Fibroblast of skin of scalp (primary cell): Measurements from ENCODE around the gene ALK.

Experiments used
- DNase-seq: peaks from one replicate; pipeline ENCODE4 v3.0.0-alpha.2; 2013

Gene ALK

DNA sequence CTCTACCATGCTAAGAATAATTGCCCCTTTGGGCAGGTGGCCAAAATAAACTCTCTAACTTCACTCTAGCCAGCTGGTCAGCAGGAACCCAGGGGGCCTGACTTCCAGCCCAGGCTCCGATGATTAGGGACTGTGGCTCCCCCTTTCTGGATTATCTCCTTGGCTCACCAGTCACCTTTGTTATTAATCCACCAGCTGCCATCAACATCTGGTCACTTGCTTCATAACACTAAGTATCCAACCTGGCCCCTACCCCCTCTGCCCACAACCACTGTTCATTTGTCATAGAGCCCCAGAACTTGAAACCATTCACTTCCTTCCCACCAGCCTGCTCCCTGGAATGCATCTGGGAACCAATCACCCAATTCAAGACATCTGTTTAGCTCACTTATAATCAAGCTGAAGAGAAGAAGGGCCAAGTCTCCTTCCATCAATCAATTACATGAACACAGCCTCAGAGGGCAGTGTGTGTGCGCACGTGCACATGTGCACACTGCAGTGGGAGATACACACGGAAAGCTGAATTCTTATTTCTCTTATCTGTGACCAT lies 215.1 kb downstream of the ALK start:
- no peak for DNase-seq

DNA sequence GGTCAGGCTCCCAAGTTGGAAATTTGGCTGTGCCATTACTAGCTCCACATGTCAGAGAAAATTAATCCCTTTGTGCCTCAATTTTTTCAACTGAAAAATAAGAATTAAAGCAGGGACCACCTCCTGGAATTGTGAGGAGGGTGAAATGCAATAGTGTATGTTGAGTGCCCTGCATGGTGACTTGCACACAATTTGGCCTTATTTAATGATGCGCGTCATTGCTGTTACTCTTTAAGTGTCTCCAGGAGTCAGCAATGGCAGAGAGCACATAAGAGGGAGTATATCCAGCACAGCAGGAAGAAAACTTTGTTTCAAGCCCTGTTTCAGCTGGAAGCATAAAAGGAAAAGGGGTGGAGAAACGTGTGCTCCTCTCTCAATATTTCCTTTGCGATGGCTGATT lies 215.8 kb downstream of the ALK start:
- no peak for DNase-seq

DNA sequence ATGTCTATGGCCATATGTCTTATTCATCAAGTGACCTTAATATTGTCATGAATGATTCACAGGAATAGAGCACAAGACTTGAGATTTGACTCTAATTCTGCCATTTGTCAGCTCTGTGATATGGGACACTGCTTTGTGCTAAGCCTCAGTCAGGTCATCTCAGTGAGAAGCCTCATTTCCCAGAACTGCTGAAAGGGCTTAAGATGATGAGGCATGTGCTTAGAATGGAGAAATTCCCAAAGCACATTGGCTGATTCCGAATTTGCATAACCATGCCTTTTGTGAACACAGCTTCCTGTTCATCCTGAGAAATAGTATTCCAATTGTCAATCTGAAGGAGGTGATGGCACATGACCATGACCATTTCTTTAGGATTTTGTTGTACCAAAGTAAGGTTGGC lies 218.1 kb downstream of the ALK start:
- DNase-seq, result peak; percentile 4

DNA sequence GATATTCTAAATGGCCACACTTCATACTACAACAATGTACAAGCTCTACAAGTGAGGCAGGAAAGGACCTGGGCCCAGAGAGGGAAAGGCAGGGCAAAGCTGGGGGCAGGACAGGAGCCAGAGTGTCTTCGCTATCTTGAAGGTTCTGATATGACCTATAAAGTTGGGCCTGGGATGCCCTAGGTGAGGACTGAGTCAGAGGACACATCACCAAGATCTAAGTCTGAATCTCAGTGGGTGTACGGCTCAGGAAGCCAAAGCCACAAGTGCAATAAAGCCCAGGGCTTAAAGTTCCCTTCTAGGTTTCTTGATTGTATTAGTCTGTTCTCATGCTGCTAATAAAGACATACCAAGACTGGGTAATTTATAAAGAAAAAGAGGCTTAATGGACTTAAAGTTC lies 219.1 kb downstream of the ALK start:
- DNase-seq, result no peak

DNA sequence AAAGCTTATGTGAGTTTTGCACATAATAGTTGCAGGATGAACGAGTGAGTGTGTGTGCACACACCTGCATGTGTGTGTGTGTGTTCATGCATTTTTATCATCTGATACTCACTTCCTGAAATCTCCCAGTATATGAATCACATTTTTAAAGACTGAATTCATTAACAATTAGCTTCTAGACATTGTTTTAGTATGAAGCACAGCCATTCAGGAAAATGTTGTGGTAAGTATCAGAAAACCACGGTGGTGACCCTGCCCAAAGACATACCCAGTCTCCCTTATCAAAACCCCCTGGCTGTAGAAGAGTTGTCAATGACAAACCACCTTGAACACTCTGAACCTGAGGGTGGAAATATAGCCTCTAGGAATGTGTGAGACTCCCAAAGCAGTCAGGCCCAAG lies 220.8 kb downstream of the ALK start:
- peak; percentile 53 for DNase-seq

DNA sequence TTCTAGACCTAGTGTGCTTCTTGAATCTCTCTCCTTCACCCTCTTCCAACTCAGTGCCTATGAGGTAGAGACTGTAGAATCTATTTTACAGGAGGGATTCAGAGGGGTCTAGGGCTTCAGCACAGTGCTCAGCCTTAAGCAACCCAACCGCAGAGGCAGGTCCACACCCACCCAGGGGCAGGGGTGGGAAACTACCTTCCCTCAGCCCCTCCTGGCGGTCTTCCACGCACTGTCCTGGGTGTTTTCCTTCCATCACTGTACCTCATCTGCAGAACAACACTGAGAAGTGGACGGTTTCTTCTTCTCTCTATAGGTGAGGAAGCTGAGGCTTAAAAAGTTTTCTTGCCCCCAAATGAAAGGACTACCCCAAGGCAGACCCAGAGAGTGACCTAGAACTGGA lies 222.3 kb downstream of the ALK start:
- no peak for DNase-seq

DNA sequence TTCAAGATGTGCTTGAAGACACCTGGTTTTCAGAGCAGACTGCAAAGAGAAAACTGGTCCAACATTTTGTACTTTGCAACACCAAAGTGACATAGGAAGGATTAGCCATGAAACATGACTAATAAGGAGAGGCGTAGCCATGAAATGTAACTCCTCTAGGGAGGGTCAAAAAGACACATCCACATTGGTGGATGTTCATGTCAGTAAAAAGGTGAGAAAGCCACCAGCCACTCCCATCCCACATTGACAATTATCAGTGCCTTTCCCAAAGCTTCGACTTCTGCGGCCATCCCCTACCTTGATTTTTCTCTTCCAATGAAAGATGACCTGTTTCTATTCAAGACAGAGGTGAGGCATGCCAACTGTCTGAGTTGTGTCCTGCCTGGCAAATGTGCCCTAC lies 223.2 kb downstream of the ALK start:
- DNase-seq, result no peak

DNA sequence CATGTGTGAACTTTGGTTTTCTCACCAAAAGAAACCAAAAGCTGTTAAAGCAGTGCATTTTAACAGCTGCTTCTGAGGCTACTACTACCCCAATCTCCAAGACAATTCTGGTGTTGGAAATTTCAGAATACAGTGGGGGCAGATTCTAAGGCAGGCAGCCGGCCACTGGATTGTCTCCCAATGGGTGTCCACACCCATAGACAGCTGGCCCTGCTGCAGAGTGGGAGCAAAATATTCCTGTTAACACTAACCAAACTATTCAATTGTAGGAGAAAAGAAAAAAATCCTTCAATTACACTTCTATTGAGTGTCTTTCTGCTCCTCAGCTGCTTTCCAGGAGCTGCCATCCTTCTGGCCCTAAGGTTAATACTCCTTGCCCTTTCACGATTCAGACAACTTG lies 223.7 kb downstream of the ALK start:
- no peak for DNase-seq

DNA sequence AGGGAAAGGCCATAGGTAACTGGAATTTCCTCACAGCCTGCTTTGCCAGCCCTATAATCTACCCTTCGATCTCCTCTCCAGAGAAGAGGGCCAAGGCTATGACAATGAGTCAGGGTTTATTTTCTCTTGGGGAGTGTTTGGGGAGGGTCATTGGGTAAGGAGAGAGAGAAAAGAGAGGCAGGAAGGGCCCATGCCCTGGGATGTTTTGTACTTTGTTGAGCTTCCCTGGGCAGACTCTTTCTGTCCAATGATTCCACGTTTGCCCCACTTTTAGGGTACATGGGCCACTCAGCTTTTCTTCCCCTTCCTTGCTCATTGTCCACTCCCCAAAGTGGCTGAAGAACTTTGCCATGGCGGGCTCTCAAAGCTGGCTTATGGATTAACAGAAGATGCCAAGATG lies 224.2 kb downstream of the ALK start:
- DNase-seq, result no peak

DNA sequence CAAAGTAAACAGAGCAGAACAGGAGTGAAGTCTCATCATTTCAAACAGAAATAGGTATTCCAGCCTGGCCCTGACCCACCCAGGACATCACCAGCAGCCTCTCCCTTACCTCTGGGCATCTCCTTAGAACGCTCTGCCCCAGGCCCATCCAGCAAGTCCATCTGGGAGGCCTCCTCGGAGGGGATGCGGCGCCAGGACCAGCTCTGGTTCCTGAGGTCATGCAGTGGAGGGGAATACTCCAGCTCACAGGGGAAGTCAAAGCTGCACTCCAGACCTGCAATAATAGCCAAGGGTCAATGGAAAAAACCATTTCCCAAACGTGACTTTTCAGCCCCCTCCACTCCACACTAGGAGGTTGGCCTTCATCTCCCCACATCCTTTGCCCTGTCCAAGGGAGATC lies 226.6 kb downstream of the ALK start:
- no peak for DNase-seq

DNA sequence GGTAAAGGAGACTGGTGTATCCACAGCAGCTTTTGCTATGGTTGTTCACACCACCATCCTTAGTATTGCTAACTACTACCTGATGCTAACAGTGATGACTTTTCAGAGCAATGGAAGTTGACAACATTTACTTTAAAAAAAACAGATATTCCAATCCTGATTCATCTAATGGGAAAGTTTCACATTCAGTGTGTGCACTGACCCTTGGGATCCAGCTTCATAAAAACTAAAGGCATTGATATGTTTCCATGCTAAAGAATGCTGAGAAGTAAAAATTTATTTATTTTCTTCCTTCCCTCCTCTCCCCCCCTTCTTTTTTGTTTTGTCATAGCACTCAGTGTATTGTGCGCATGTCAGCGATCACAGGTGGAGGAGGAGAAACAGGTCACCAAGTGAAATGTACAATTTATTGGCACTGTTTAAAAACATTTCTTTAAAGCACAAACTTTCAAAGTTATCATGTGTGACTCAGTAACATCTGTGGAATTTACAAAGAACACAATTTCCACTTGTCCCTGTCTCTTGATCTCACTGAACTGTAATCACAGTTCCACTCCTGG lies 229.9 kb downstream of the ALK start:
- no peak for DNase-seq

DNA sequence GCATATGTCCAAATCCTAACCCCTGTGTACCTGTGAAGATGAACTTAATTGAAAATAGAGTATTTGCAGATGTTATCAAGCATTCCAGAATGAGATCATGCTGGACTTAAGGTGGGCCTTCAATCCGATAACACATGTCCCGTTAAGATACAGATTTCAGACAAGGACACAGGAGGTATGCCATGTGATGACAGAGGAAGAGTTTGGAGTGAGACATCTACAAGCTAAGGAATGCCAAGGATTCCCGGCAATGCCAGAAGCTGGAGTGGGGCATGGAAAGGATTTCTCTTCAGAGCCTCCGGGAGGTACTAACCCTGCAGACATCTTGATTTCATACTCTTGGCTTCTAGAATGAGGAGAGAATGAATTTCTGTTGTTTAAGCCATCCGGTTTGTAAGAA lies 231.7 kb downstream of the ALK start:
- DNase-seq, result no peak

DNA sequence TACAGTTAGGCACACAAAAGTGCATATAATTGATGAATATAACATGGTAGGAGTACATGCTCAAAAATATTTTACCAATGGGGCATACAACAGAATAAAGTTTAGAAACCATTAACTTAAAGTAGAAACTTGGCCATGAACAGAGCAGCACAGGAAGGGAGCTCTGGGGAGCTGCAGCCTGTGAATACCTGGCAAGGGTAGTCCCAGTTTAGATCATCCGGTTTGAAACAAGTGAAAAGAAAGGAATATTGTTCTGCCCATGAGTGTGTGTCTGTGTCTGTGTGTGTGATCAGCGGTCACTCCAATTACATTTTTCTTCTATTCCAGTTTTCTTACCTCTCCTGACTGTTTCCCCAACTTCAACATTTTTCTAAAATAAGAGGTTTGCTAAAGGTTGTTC lies 233.0 kb downstream of the ALK start:
- no peak for DNase-seq

DNA sequence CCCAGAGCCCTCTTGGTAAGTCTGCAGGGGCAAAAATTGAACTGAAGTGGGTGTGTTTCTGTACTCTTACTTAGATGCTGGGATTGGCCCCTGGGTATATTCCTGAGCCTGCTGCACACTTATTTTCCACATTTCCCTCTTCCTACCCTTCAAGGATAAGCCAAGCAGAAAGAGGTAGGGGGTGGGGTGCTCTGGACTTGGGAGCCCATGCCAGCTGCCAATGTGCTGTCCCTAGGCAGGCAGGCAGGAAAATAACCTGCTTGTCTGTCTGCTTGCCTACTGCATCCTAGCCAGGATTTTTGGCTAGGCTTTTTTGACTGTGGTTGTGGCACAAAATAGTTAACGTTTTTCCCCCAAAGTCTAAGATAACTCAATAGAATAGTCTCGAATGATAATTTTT lies 234.3 kb downstream of the ALK start:
- no peak for DNase-seq

DNA sequence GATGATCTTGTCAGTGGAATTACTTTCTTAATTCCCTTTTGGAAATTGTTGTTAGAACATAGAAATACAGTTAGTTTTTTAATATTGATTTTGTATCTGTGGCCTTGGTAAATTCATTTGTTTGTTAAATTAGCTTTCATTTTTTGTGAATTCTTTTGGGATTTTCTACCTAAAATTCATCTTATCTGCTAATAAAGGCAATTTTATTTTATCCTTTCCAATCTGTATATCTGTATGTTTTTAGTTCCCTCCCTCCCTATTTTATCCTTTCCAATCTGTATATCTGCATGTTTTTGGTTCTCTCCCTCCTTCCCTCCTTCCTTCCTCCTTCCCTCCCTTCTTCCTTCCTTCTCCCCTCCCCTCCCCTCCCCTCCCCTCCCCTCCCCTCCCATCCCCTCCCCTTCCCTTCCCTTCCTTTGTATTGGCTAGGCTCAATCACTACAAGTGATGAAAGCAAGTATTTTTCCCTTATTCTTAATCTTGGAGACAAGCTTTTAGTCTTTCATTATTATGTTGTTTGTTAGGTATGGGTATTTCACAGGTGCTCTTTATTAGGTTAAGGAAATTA lies 244.4 kb downstream of the ALK start:
- no peak for DNase-seq

DNA sequence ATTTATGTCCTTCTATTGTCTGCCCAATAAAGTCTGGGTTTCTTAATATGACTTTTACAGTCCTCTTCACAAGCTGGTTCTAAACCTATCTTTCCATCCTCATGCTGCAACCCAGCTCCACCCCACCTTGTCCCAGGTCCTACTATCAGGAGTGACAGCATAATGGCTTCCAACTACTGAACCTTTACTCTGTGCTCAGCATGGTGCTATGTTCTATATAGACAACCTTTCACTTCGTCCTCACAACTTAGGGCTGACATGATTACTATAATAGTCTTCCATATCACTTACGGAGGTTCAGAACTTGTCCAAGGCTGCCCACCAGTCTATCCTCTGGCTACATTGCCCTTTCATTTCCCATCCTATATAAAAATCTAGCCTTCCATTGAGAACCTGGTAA lies 256.8 kb downstream of the ALK start:
- no peak for DNase-seq

DNA sequence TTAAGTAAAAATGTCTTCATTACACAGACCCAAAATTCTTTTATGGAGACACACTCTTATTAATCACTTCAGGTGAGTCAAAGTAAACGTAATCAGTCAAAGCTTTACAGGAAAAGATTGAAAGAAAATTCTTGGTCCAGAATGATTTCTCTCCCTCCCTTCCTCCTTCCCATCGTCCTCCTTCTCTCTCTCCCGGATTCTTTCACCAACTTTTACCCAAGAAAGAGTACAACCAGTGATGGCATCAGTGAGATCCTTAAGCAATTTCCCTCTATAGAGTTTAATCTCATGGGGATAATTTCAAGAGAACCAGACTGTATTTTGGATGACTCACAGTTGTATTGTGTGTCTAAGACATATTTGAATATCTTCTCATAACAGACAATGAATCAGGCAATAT lies 258.1 kb downstream of the ALK start:
- peak; percentile 95 for DNase-seq

DNA sequence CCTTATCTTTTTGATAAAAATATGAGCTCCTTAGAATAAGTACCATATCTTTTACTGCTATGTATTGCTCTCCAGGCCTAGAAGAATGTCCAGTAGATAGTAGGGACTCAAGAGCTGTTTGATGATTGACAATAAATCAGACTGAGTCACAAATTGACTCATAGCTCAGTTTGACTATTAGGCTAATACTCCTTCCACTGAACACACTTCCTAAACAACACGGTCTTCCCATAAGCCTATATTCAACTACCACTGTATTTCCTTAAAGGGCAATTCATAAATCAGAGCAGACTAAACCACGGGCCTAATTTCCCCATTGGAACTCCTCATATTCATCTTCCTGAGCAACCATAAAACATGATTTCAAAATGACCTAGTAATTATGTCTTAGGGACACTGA lies 258.5 kb downstream of the ALK start:
- peak; percentile 51 for DNase-seq

DNA sequence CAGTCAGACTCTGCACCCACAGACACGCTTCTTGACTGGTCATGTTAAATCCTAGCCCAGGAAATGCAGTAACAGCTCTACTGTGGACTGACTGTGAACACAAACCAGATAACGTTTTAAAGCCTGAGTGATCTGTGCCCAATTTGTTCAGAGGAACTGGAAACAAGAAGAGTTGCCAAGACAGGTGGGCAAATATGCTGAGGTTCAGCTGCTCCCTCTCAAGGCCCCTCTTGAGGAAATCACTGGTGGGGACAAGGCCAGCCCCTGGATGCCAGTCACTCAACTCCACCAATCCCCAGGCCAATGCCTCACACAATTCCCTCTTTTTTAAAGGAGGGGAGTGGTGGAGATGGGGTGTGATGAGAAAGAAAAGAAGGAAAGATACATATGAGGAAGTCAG lies 261.2 kb downstream of the ALK start:
- no peak for DNase-seq

DNA sequence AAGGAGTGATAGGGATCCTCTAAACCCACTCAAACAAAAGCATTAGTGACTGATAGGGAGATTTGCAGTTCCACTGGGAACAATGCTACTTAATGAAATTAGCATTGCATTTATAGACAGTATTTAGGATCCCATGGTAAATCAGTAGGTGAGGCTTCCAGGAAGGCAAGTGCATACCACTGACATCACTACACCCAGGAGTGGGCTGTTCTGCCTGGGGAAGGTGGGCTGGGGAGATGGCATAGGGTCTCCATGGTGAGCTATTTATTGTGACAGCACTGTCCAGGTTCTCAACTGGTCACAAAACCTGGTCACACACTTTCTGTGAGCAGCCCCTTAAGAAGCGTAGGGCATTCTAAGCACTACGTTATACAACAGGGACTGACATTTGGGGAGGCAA lies 262.2 kb downstream of the ALK start:
- no peak for DNase-seq

DNA sequence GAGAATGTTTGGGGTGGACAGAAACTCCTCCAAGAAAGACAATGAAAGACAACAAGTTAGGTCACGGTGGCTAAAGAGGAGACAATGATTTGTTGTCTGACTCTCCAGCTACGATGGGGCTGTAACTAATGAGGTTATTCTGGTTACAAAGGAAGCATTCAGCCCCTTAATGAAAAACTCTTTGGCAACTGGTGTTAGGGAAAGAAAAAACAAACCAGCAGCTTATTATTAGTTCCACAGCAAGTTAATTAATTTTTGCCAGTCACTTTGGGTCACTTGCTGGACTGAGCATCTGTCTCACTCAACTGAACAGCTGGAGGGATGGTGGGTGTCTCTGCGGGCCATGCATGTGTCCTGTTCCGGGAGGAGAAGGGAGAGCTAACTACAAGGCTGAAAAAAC lies 263.7 kb downstream of the ALK start:
- DNase-seq, result no peak

DNA sequence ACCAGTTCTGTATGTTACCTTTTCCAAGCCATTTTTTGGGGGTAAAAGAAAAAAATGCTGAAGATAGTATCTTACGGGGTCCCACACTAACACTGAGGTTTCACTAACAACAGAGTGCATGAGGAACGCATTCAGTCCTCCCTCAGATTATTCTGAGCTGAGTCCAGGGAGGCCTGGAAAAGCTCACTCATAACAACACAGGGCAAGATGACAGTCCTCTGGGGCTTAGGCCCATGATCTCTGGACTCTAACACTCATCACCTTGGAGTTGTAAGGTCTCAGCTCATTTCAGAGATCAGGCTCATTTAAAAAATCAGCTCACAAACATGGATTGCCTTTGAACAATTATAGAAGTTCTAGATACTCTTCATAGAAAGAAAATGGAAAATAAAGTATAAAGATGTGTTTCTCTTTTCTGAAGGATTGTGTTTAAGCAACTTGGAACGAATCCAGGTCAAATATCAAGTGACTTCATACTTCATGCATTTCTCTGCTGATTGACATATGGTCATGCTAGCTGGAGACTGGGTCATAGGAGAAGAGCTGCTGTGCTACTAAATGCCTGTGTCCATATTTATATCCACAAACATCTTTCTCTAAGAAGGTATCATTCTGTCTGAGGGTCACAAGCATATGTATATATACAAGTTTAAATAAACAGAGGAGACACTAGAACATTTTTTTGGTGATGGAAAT lies 265.8 kb downstream of the ALK start:
- DNase-seq, result peak; percentile 46

DNA sequence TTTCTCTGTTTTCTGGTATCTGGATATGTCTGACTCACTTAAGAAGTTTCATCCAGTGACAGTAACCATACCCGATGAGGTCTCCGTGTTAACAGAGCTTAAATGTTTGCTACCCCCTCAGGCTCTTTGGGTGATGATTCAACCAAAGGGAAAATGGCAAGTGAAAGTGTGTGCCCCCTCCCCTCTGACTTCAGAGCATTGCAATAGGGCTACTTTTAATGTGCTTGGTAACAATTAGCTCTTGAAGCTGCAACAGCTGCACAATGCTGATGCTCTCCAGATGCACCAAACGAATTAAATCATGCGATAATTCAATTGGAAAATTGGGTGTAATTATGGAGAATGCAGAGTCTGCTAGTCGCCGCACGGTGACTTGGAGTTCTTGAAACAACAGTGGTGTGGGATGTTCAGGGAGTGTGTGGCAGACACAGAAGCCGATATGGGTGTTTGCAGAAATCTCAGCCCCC lies 270.7 kb downstream of the ALK start:
- no peak for DNase-seq

DNA sequence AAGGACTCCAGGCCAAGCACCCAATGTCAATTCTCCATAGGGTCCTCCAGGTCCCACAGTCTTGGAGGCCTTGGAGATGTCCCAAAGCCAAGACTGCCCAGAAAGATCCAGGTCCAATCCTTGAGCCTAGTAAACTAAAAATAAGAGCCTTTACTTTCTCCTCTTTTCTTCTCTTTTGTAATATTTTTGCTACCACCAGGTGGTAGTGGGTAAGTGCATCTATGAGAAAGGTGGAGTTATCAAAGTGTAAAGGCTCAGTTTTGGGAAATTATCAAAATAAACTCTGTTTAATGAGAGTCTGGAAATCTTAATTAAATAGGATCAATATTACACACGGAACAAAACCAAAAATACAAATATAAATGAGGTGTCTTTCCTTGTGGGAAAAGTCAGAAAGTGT lies 276.4 kb downstream of the ALK start:
- no peak for DNase-seq
